ENCODE data around the gene STOX2. TPM values are rescaled to one million over a fixed set of nuclear protein-coding genes. Genes with fewer than 3 reads are reported as not detected.

The STOX2 gene
- total and polyA plus RNA-seq, 12 donors, result 1.1 to 12.9 (median 5.2) TPM

DNA sequence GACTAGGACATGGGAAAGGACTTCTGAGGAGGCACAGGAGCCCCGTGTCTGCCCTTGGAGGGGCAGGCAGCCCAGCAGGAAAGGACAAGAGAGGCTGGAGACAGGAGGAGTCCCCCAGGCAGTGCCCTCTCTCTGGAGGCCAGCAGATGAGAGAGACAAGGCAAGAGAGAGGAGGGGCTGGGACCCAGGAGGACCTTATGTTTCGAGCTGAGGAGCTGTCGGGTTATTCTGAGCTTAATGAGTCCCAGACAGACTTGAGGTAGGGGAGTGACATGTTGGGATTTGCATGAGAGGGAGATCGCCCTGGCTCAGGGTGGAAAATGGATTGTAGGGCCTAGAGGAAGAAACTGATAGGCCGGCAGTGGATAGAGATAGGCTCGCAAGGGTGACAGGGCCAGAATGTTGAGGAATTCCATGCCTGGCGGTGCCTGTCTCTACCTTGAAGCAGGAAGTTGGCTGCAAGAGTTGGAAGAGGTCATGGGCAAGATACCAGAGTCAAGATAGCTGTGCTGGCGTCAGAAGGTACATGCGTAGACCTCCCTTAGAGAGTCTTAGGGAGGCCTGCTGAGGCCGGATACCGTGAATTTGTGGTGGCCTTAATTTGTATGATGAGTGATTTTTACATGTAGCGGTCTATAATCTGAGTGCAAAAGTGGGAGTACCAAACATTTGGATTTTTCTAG lies 19.4 kb downstream of the STOX2 start:
- H3K4me3 ChIP-seq, result no peak overlapping the region
- no peaks in the 10 kb centered on the region for H3K9me3 ChIP-seq (replicated peaks in 1 of 3)
- H3K27me3 ChIP-seq, result no peaks in the 10 kb centered on the region
- H3K4me1 ChIP-seq (replicated peaks in 1 of 2), result no peaks in the 10 kb centered on the region
- no peak for TF ChIP-seq POLR2A (IDR thresholded peaks at IDR 0.05)
- TF ChIP-seq, protein P1, sequence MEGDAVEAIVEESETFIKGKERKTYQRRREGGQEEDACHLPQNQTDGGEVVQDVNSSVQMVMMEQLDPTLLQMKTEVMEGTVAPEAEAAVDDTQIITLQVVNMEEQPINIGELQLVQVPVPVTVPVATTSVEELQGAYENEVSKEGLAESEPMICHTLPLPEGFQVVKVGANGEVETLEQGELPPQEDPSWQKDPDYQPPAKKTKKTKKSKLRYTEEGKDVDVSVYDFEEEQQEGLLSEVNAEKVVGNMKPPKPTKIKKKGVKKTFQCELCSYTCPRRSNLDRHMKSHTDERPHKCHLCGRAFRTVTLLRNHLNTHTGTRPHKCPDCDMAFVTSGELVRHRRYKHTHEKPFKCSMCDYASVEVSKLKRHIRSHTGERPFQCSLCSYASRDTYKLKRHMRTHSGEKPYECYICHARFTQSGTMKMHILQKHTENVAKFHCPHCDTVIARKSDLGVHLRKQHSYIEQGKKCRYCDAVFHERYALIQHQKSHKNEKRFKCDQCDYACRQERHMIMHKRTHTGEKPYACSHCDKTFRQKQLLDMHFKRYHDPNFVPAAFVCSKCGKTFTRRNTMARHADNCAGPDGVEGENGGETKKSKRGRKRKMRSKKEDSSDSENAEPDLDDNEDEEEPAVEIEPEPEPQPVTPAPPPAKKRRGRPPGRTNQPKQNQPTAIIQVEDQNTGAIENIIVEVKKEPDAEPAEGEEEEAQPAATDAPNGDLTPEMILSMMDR (IDR thresholded peaks at IDR 0.05), result no peak
- DNase-seq, result no peak
- H3K27ac ChIP-seq, result no peak overlapping the region
- intact Hi-C loops (cut with DNase I), result no loop called here
- no peaks in the 10 kb centered on the region for H3K36me3 ChIP-seq (replicated peaks in 1 of 2)
- WGBS, 4 donors, result 87 to 95% (median 93%) methylated on average over 12 of the region's 12 CpGs

DNA sequence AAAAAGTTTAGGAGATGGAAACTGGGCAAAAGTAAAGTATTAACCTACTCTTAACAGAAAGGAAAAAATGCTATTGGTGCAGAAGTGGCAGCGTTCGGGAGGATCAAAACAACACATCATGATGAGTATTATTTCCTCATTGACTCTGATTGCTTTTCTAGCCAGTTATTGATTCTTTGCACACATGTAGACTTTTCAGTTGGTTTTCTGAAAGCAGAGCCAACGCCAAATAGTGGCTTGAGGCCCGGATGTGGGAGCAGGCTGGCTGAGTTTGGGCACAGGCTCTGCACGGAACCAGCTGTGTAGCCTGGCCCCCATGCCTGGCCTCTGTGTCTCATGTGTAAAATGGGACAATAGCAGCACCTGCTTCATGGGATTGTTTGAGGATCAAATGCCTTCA lies 21.8 kb downstream of the STOX2 start:
- Histone ChIP-seq H3K9me3 (replicated peaks in 1 of 3) (no peaks in the 10 kb centered on the region), H3K36me3 (replicated peaks in 1 of 2) (no peaks in the 10 kb centered on the region), H3K27ac (no peak overlapping the region), H3K4me3 (no peak overlapping the region), H3K27me3 (no peaks in the 10 kb centered on the region), H3K4me1 (replicated peaks in 1 of 2) (no peaks in the 10 kb centered on the region)
- DNase-seq, result no peak
- intact Hi-C loops (cut with DNase I), result no loop called here
- TF ChIP-seq, protein P1 (IDR thresholded peaks at IDR 0.05), result no peak
- TF ChIP-seq POLR2A (IDR thresholded peaks at IDR 0.05), result no peak
- 88 to 99% (median 96%) methylated on average over 5 of the region's 5 CpGs for WGBS, 4 donors

DNA sequence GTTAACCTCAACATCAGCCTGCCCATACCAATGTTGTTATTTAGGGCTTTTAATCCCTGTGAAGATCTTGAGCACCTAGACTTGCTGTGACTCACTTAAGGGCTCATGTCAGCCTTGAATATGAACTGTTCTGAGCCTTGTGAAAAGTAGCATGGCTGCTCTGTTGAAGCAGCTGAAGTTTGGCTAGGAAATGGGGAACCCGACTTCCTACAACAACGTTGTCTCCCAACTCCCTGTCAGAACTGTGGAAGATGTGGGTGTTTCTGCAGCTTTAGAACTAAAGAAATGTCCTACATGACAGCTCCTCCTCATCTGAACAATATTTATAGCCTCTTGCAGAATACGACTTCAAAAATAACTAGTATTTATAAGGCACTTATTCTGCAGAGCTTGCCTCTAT lies 27.5 kb downstream of the STOX2 start:
- H3K36me3 ChIP-seq (replicated peaks in 1 of 2), result no peaks in the 10 kb centered on the region
- no peak overlapping the region for H3K27ac ChIP-seq
- TF ChIP-seq, protein P1 (IDR thresholded peaks at IDR 0.05), result no peak
- TF ChIP-seq POLR2A (IDR thresholded peaks at IDR 0.05), result no peak
- no peaks in the 10 kb centered on the region for H3K4me1 ChIP-seq (replicated peaks in 1 of 2)
- H3K27me3 ChIP-seq, result no peaks in the 10 kb centered on the region
- no peaks in the 10 kb centered on the region for H3K9me3 ChIP-seq (replicated peaks in 1 of 3)
- 68 to 76% (median 75%) methylated on average over 3 of the region's 3 CpGs for WGBS, 4 donors
- no peak for DNase-seq
- no peak overlapping the region for H3K4me3 ChIP-seq
- intact Hi-C loops (cut with DNase I), result no loop called here

DNA sequence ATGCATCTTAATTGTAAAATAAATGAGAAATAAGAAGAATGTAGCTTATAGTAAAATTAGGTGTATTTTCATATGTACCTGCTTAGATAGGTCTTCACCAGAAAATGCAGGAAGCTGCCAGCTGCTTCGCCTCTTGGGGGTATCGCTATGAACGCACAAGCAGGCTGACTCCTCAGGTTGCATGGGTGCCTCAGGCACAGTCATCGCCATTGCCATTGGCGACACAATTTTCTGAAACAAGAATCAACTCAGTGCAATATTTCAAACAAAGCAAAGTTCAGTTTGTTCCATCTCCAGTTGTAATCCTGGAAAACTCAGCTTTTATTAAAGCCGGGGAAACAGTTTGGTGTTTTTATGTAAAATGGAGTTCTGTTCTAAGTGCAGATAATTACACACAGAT lies 29.7 kb downstream of the STOX2 start:
- no peak for DNase-seq
- Histone ChIP-seq H3K27me3 (no peaks in the 10 kb centered on the region), H3K9me3 (replicated peaks in 1 of 3) (no peaks in the 10 kb centered on the region), H3K36me3 (replicated peaks in 1 of 2) (no peaks in the 10 kb centered on the region), H3K4me1 (replicated peaks in 1 of 2) (no peaks in the 10 kb centered on the region), H3K27ac (no peak overlapping the region), H3K4me3 (no peak overlapping the region)
- TF ChIP-seq, protein P1 (IDR thresholded peaks at IDR 0.05), result no peak
- TF ChIP-seq POLR2A (IDR thresholded peaks at IDR 0.05), result no peak
- 89 to 96% (median 93%) methylated on average over 6 of the region's 6 CpGs for WGBS, 4 donors
- intact Hi-C loops (cut with DNase I), result no loop called here
